ENCODE data around the gene SLC39A9.

- TF ChIP-seq CTCF (IDR thresholded peaks at IDR 0.05 in 4 of 5, conservative IDR thresholded peaks at IDR 0.05 in 1 of 5): no peak
- no peak for TF ChIP-seq POLR2A (IDR thresholded peaks at IDR 0.05)
Measured at GRCh38 chr14:69473260-69473659, 74.8 kb downstream of the SLC39A9 start.

All from gastrocnemius medialis (tissue), 4 donors.